Activated CD4-positive, alpha-beta T cell treated with anti-CD3 and anti-CD28 coated beads, Interleukin-2, amount 10 ng/mL, durations not matched to agents 24 days and 14 days (primary cell): ENCODE data around the gene PACS2. TPM values are rescaled to one million over a fixed set of nuclear protein-coding genes. Genes with fewer than 3 reads are reported as not detected.

Source experiments
- total RNA-seq: library from RNA; stranded (reverse); gene quantifications from 2 replicates; pipeline ENCODE4 v1.2.3, GENCODE V29; 2022

Gene PACS2
- total RNA-seq, 1 donor from 2014 or later = 33.9 TPM

Other genes with a start within 250 kb of the PACS2 start
- 25.8 and 31.5 TPM in 2 replicates for gene GPR132, start 249.3 kb upstream of the PACS2 start, total RNA-seq
- gene JAG2, start 146.0 kb upstream of the PACS2 start, total RNA-seq = 9.7 and 11.2 TPM in 2 replicates
- 8.3 and 9.1 TPM in 2 replicates for gene NUDT14, start 133.4 kb upstream of the PACS2 start, total RNA-seq
- gene BTBD6, start 66.2 kb upstream of the PACS2 start, total RNA-seq = 39.8 and 40.1 TPM in 2 replicates
- 42.4 and 46.6 TPM in 2 replicates for gene BRF1, start 13.7 kb upstream of the PACS2 start, total RNA-seq
- 5.7 and 6.4 TPM in 2 replicates for gene TEX22, start 83.8 kb downstream of the PACS2 start, total RNA-seq
- gene MTA1, start 105.1 kb downstream of the PACS2 start, total RNA-seq = 187 and 192 TPM in 2 replicates
- 0.37 and 0.43 TPM in 2 replicates for gene CRIP2, start 160.1 kb downstream of the PACS2 start, total RNA-seq
- 99.3 and 110 TPM in 2 replicates for gene CRIP1, start 172.1 kb downstream of the PACS2 start, total RNA-seq
- gene TEDC1, start 176.5 kb downstream of the PACS2 start, total RNA-seq = 41.4 and 43.3 TPM in 2 replicates
- gene TMEM121, start 211.8 kb downstream of the PACS2 start, total RNA-seq = 9.1 and 10.3 TPM in 2 replicates